Measurements from ENCODE around the gene SLC25A21.

The SLC25A21 gene

DNA sequence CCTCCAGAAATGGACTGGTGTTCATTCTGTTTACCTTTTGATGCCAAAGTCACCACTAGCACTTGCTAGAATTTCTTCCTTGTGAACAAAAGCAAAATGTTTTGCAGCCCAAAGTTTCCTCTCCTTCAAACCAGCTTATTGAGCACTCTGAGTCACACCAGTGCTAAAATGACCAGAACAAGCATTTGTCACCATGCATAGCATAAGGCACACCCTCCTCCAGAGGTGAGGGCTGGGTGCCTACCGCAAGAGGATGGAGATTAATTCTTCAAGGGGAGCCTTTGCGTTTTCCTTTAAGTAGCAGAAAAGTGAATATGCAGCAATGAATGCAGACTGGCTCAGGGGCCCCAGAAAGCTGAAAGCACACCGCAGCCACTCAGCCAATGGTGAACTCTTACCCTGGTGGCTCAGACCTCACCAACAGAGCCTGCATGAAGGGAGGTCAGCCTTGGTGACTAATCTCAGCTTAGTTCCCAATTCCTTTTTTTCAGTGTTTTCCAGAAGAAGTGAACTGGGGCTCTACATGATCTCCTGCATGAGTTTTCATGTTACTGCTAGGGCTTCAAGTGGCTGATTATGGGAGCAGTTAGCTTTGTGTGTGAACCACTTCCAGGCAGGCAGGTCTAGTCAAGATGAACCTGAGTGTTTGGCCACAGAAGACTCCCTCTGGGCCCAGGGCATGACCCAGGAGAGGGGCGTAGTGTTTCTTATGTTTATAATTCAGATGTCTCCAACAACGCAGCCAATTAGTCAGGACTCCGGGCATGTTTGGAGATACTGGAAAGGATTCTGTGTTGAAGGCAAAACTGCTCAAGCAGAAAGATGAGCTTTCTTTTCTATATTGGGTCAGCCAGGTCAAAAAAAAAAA, 414.4 kb downstream of the SLC25A21 start:
- DNase-seq (ENCODE audit: low read depth): no peak

DNA sequence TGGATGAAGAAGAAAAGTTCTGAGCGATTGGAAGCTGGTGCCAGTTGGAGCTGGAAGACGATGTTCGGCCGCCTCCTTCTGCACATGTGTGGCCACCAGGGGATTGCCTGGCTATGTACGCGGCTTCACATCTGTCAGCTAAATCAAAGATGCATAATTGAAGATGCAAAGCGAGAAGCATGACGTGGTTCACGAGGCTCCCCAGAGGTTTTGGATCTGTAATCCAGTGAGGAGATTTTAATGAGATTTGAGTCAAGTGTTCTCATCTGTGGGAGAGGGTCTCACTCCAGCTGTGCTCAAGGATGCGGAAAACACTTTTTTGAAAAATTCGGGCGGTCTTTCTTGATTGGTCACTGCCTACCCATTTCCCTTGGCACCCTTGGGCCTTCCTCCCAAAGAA, 416.2 kb downstream of the SLC25A21 start:
- DNase-seq (ENCODE audit: low read depth): no peak

GRCh38 chr14:36755756-36756155, 416.6 kb downstream of the SLC25A21 start:
- no peak for DNase-seq (ENCODE audit: low read depth)

DNA sequence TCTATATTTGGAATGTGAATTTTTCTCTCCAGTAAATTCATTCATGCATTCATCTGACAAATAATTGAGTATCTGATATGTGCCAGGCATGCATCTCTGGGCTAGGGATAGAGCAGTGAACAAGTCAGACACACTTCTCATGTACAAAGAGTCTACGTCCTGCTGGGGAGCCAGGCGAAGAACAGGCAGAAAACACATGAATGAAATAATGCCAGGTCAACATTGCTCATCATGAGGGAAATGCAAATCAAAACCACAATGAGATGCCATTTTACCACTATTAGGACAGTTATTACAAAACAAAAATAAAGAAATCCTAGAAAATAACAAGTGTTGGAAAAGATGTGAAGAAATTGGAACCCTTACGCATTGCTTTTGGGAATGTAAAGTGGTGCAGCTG, 420.5 kb downstream of the SLC25A21 start:
- DNase-seq (ENCODE audit: low read depth): no peak

- DNase-seq (ENCODE audit: low read depth): no peak
Observed at GRCh38 chr14:36751106-36751505, 421.3 kb downstream of the SLC25A21 start.

DNA sequence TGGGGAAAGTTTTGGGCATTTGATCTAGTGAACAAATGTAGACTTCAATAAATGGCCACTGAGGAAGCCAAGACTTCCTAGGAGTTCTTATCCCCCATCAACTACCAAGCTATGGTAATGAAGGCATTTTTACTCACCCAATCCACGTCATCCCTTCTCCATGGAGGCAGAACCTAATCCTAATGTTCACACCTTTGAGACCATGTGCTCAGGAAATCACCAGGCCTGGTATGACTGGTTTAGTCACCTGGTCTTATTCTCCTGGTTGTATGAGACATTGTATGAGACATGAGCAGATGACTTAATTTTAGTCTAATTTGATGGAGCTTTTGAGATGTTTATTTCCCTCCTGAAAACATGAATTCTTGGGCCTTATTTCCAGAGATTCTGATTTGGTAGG, 422.2 kb downstream of the SLC25A21 start:
- no peak for DNase-seq (ENCODE audit: low read depth)

DNA sequence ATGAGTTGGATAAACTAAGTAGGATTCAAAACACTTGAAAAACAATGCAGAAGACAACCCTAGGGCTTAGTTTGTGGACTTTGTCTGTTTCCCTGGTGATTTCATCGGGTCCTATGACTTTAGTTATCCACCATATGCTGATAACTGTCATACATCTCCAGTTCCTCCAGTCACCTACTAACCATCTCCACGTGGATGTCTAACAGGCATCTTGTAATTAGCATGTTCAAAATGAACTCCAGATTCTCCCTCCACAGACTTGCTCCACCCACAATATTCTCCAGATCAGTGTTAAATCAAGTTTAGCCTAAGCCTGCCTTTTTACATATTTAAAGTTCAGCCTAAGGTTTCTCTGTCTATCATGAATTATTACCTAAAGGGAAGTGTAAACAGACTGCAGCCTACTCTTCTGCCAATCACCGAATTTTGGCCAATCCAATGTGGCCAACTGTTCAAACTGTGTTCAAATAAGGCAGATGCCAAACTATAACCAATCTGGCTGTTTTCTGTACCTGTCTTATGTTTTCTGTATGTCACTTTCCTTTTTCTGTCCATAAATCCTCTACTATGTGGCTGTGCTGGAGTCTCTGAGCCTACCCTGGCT, 423.7 kb downstream of the SLC25A21 start:
- no peak for DNase-seq (ENCODE audit: low read depth)

GRCh38 chr14:36747411-36748184, 424.8 kb downstream of the SLC25A21 start:
- no peak for DNase-seq (ENCODE audit: low read depth)

DNA sequence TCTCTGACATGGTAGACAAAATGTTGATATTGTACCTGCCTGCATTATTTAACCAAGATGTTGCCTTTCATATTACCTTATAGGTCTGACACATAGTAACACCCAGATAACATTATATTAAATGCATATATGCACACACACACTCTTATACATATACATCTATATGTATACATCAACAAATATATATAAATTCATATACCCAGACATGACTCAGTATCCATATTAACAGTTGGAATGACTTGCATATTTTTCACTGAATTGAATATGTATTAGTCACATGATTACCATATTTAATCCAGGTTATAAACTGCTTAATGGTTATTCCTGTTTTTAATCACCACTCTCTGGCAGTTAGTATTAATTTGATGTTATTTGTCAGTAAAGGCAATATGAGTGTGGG, 425.5 kb downstream of the SLC25A21 start:
- DNase-seq (ENCODE audit: low read depth): no peak

DNA sequence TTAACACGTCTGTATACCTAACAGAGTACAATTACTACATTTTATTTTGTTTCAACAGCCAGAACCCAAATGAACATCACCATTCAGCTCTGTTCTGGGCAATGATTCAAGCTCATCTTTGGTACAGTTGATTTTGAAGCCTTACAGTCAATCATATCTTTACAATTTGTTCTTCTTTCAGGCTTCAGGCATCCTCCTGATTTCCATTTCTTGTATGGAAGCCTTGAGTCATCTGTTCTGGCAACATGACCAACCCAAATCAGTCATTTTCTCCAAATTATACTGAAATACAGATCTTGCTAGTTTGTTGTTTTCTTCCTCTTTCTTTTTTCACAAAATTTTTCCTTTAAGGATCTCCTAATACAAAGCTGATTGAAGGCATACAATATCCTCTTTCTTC, 430.5 kb downstream of the SLC25A21 start:
- no peak for DNase-seq (ENCODE audit: low read depth)

DNA sequence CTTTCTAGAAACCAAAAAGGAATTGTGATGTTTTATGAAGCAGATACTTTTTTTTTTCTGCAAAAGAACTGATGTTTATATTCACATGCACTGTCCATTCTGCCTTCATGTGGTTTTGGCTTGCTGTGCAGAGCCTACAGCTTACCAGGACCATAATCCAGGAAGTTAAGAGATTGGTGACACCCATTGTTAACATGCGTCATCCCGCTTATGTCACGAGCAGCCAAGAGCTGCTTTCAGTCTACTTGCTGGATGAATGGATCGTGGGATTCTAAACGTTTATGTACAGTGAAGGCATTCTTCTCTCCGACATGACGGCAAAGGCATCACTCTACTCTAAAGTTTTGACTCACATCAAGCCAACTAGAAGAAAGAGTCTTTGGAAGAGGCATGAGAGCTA, 434.1 kb downstream of the SLC25A21 start:
- DNase-seq (ENCODE audit: low read depth): no peak

GRCh38 chr14:36726128-36726527, 446.3 kb downstream of the SLC25A21 start:
- DNase-seq (ENCODE audit: low read depth): no peak

GRCh38 chr14:36724162-36724561, 448.2 kb downstream of the SLC25A21 start:
- no peak for DNase-seq (ENCODE audit: low read depth)

- no peak for DNase-seq (ENCODE audit: low read depth)
Observed at GRCh38 chr14:36723530-36723929, 448.9 kb downstream of the SLC25A21 start.

DNA sequence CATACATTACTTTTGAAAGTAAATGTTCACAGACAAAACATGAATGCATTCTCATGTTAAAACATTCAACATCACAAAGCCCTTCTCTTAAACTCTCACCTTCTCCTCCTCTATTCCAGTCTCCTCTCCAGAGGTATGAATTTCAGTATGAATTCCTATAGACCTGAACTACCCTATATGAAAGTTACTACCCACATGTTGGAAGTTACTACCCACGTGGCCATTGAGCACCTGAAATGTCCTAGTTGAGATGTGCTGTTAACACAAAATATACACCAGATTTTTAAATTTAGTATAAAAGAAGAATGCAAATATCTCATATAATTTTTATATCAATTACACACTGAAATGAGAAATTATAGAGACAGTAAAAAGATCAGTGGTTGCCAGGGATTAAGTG, 450.5 kb downstream of the SLC25A21 start:
- no peak for DNase-seq (ENCODE audit: low read depth)

DNA sequence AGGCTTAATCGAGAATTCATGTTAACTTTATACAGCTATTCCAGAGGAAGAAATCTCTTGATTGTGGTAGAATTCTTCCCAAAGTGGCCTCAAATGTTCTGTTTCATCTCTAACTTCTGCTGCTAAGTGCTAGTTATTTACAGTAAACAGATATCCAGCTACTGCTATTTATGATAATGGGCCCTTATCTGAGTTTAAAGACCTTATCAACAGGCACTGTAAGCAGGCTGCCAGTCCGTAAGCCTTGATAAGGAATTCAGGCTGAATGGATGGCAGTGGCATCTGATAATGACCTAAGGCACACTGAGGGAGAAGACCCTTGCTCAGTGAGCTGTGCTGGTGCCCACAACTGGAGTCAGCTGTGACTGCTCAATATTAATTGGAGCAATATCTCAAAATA, 451.7 kb downstream of the SLC25A21 start:
- DNase-seq (ENCODE audit: low read depth): no peak

DNA sequence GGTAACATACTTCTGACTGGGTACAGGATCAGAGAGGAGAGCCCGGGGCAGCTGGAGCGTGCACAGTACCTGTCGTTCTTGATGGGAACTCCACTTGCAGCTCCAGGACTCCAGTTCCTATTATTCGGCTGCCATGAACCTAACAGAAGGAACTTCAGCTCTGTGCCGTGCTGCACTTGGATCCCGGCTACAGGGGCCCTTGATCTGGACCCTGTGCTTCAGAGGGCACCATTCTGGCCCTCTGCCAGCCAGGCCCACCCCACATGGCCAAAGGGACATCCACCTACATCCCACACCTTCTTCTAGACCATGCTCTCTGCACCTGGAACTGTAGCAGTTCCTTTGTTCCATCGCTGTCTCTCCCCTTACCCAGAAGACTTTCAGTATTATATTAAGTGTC, 452.6 kb downstream of the SLC25A21 start:
- no peak for DNase-seq (ENCODE audit: low read depth)

DNA sequence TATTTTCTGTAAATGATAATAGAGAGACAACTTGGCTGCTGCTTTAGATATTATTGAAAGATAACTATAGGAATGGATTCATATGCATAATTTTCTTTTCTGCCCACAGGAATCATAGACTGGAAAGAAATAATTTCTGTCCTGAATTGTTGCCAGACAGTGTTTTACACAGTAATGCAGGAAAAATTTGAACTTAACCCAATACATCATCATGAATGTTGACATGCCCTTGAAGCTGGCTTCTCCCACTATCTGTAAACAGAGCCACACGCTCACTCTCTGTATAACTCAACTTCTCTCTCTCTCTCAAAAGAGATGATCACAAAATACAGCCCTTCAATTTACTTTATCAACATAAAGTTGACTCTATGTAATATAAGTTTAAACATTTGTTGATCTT, 454.2 kb downstream of the SLC25A21 start:
- no peak for DNase-seq (ENCODE audit: low read depth)

DNA sequence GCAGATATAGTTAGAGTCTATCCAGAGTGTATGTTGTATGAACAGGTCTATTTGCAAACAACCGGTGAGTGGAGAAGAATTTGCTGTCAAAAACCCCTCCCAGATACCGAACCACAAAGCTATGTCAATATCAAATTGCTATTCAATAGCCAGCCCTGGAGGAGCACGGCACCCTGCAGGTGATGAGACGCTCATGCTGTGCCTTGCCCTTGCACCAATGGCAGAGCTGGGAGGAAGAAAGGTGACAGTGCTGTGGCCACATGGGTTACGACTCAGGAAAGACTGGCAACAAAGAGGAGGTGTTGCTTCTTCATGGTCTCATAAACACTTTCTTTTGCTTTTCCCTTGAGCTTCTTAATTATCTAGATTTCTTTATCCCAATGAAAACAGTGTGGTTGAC, 455.0 kb downstream of the SLC25A21 start:
- DNase-seq (ENCODE audit: low read depth): no peak

GRCh38 chr14:36716614-36717184, 455.7 kb downstream of the SLC25A21 start:
- no peak for DNase-seq (ENCODE audit: low read depth)

- no peak for DNase-seq (ENCODE audit: low read depth)
Observed at GRCh38 chr14:36713960-36714703, 458.3 kb downstream of the SLC25A21 start.

- DNase-seq (ENCODE audit: low read depth): no peak
Observed at GRCh38 chr14:36707570-36707969, 464.8 kb downstream of the SLC25A21 start.

All from activated T-helper 1 cell treated with Interleukin-2 at 50 U/mL for 16 hours (primary cell).